ENCODE results near the gene CNIH3. TPM values are rescaled to one million over a fixed set of nuclear protein-coding genes. Genes with fewer than 3 reads are reported as not detected.

Gene CNIH3
- total RNA-seq, 2 donors from 2014 or later: 0.36 to 7.2 TPM

DNA sequence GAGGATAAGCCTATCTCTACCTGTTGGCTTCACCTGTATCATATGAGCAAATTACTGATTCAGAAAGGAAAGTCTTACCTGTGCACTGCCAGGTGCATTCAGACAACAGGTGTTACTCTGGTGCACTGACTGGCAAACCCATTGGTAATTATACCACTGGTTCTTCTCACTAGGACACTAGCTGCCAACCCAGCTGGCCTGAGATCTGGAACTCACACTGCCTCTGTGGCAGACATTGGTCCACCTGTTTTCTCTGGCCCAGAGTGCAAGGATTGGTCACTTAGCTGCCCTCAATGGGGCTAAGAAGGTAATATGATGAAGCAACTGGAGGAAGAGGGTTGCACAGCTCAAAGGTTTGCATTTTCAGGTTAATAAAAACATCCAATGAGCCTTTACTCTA is 173.2 kb downstream of the CNIH3 start:
- Histone ChIP-seq H3K4me1 (replicated peaks) (no peaks in the 10 kb centered on the region), H3K27ac (no peak overlapping the region), H3K4me3 (no peak overlapping the region), H3K27me3 (replicated peaks; ENCODE audit: insufficient read depth) (no peaks in the 10 kb centered on the region), H3K36me3 (no peaks in the 10 kb centered on the region), H3K9me3 (no peaks in the 10 kb centered on the region)
- no peak for TF ChIP-seq CTCF (IDR thresholded peaks at IDR 0.05)
- no peak for TF ChIP-seq POLR2AphosphoS5 (IDR thresholded peaks at IDR 0.05)
- TF ChIP-seq POLR2A (IDR thresholded peaks at IDR 0.05): no peak
- no peak for DNase-seq (ENCODE audit: low spot score)
- intact Hi-C loops (cut with DNase I): no loop called here

Other genes starting within 250 kb of the CNIH3 start
- 10 to 100 TPM; 50.7 to 72.9 TPM for gene WDR26, start 181.5 kb upstream of the CNIH3 start, total RNA-seq